Liver (tissue), 9 donors: Measurements from ENCODE around the gene TMEM63A. TPM values are rescaled to one million over a fixed set of nuclear protein-coding genes. Genes with fewer than 3 reads are reported as not detected.

Experiments used
- DNase-seq: peaks from one replicate; pipeline ENCODE4 v3.0.0-alpha.2; 2017; ENCODE audit warnings: low spot score
- H3K27ac ChIP-seq, 2 donors: one replicate each; pipeline ENCODE4 v1.7.0; 2013; ENCODE audit warnings: inconsistent platforms in 2 of 2, low read length in 2 of 2, control low read depth in 1 of 2, low read depth in 1 of 2, mild to moderate bottlenecking in 1 of 2
- H3K27me3 ChIP-seq, 4 donors: one replicate each; pipeline versions ENCODE4 v1.6.1 to v1.7.0; 2013; ENCODE audit warnings: low read length in 3 of 4, inconsistent platforms in 1 of 4, mild to moderate bottlenecking in 1 of 4, moderate library complexity in 1 of 4; ENCODE audit not compliant: control insufficient read depth in 4 of 4, insufficient read depth in 4 of 4
- H3K36me3 ChIP-seq, 4 donors: one replicate each; pipeline versions ENCODE4 v1.6.1 to v1.7.0; 2013; ENCODE audit warnings: low read length in 3 of 4, mild to moderate bottlenecking in 3 of 4, low read depth in 1 of 4, moderate library complexity in 1 of 4; ENCODE audit not compliant: control insufficient read depth in 4 of 4, insufficient read depth in 3 of 4
- H3K4me1 ChIP-seq, 4 donors: one replicate each; pipeline versions ENCODE4 v1.6.1 to v1.7.0; 2013; ENCODE audit warnings: low read length in 3 of 4, mild to moderate bottlenecking in 3 of 4, moderate library complexity in 1 of 4; ENCODE audit not compliant: control insufficient read depth in 4 of 4, insufficient read depth in 4 of 4
- H3K4me3 ChIP-seq, 3 donors: one replicate each; pipeline versions ENCODE4 v1.6.1 to v1.7.0; 2013; ENCODE audit warnings: low read length in 3 of 3, control low read depth in 1 of 3, low read depth in 1 of 3, mild to moderate bottlenecking in 1 of 3
- H3K9ac ChIP-seq, 2 donors: one replicate each; pipeline ENCODE4 v1.7.0; 2013; ENCODE audit warnings: low read length in 2 of 2, mild to moderate bottlenecking in 2 of 2, moderate library complexity in 2 of 2, control low read depth in 1 of 2, low read depth in 1 of 2
- H3K9me3 ChIP-seq, 4 donors: one replicate each; pipeline versions ENCODE4 v1.6.1 to v1.7.0; 2013; ENCODE audit warnings: low read length in 3 of 4; ENCODE audit not compliant: control insufficient read depth in 4 of 4
- EGR1 ChIP-seq, 2 donors: IDR thresholded peaks; 2 replicates each; pipeline ENCODE4 v1.6.1; 2016 to 2018; ENCODE audit warnings: antibody characterized with exemption in 2 of 2, low read depth in 2 of 2
- FOXA1 ChIP-seq: IDR thresholded peaks from 2 replicates; pipeline ENCODE4 v1.6.1; 2016; ENCODE audit warnings: antibody characterized with exemption
- FOXA2 ChIP-seq: IDR thresholded peaks from 2 replicates; pipeline ENCODE4 v1.6.1; 2016; ENCODE audit warnings: antibody characterized with exemption
- GABPA ChIP-seq, 2 donors: IDR thresholded peaks in 1 of 2; conservative IDR thresholded peaks in 1 of 2; 2 replicates each; pipeline ENCODE4 v1.6.1; 2016; ENCODE audit warnings: antibody characterized with exemption in 2 of 2, mild to moderate bottlenecking in 1 of 2, moderate library complexity in 1 of 2
- HNF4A ChIP-seq, 2 donors: conservative IDR thresholded peaks; 2 replicates each; pipeline ENCODE4 v1.6.1; 2016; ENCODE audit warnings: antibody characterized with exemption in 2 of 2, mild to moderate bottlenecking in 2 of 2
- HNF4G ChIP-seq: IDR thresholded peaks from 2 replicates; pipeline ENCODE4 v1.6.1; 2016; ENCODE audit warnings: antibody characterized with exemption
- JUND ChIP-seq, 2 donors: IDR thresholded peaks; 2 replicates each; pipeline ENCODE4 v1.6.1; 2016; ENCODE audit warnings: antibody characterized with exemption in 2 of 2
- NR2F2 ChIP-seq: IDR thresholded peaks from 2 replicates; pipeline ENCODE4 v1.6.1; 2016; ENCODE audit warnings: antibody characterized with exemption
- RAD21 ChIP-seq, 2 donors: IDR thresholded peaks; 2 replicates each; pipeline ENCODE4 v1.6.1; 2016; ENCODE audit warnings: antibody characterized with exemption in 2 of 2, mild to moderate bottlenecking in 2 of 2
- RXRA ChIP-seq, 2 donors: IDR thresholded peaks; 2 replicates each; pipeline ENCODE4 v1.6.1; 2017 to 2018; ENCODE audit warnings: antibody characterized with exemption in 2 of 2, mild to moderate bottlenecking in 1 of 2
- SP1 ChIP-seq: IDR thresholded peaks from 2 replicates; pipeline ENCODE4 v1.6.1; 2018; ENCODE audit warnings: antibody characterized with exemption, mild to moderate bottlenecking
- TAF1 ChIP-seq: conservative IDR thresholded peaks from 2 replicates; pipeline ENCODE4 v1.6.1; 2016; ENCODE audit warnings: antibody characterized with exemption, mild to moderate bottlenecking
- YY1 ChIP-seq: IDR thresholded peaks from 2 replicates; pipeline ENCODE4 v1.6.1; 2016; ENCODE audit warnings: antibody characterized with exemption, mild to moderate bottlenecking
- WGBS: extraction: QIAGEN DNeasy Blood & Tissue Kit; methylation state at CpG from one replicate; pipeline ENCODE4 v1.1.7; 2013; 5-methylcytosine and 5-hydroxymethylcytosine counted together
- polyA plus RNA-seq, 2 donors: library from polyadenylated mRNA; stranded (reverse) in 1 of 2; unstranded in 1 of 2; fragments of 200-250 nt in 1 of 2; fragments of >200 nt in 1 of 2; fragmentation: Nextera tagmentation in 1 of 2; extraction: Ambion mirVana in 1 of 2; gene quantifications; one replicate each; pipeline versions ENCODE4 v1.2.1 to v1.2.3, GENCODE V29; 2013 to 2015
- total RNA-seq, 2 donors: library from RNA; depleted of rRNA; stranded (reverse); fragments of >200 nt; gene quantifications; one replicate each; pipeline ENCODE4 v1.2.3, GENCODE V29; 2014
- TF ChIP-seq, protein P1 (sequence below): IDR thresholded peaks from 2 replicates; pipeline ENCODE4 v1.6.1; 2016; ENCODE audit warnings: antibody characterized with exemption
- TF ChIP-seq, protein P2 (sequence below): IDR thresholded peaks from 2 replicates; pipeline ENCODE4 v1.6.1; 2016; ENCODE audit warnings: antibody characterized with exemption, mild to moderate bottlenecking
- TF ChIP-seq, protein P3 (sequence below): IDR thresholded peaks from 2 replicates; pipeline ENCODE4 v1.6.1; 2016; ENCODE audit warnings: antibody characterized with exemption
- TF ChIP-seq, protein P4 (sequence below): fragments of 150-350 bp; IDR thresholded peaks from 2 replicates; pipeline ENCODE4 v1.5.1; 2017; ENCODE audit warnings: improper control_type of control experiment, low read depth, low read length; ENCODE audit not compliant: missing input control
- TF ChIP-seq, protein P5 (sequence below): IDR thresholded peaks from 2 replicates; pipeline ENCODE4 v1.6.1; 2016; ENCODE audit warnings: antibody characterized with exemption
- donor health status: healthy.
- donor health status: healthy.
- donor health status: healthy.
- donor health status: healthy.
- donor health status: healthy.

The TMEM63A gene
- total and polyA plus RNA-seq, 4 donors, result 9.6 to 54.0 (median 11.6) TPM

DNA sequence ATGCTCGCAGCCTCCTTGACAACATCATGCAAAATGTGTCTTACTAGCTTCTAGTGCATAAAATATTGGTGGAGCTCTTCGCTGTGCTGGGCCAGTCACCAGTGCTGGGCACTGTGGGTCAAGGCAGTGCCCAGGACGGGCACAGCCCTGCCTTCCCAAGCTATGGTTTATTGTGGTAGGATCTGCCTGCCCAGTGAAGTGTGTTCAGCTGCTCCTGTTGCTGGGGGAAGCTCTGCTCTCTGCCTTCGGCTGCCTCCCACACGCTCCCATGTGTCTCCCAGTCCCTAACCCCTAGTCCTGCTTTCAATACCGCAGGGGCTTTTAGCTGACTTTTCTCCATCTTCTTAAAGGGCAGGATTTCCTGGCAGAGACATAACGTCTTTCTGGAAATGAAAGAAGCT, 56.6 kb downstream of the TMEM63A start:
- H3K9me3 ChIP-seq, result no peaks in the 10 kb centered on the region
- peaks cover 21 to 77% (median 63%) of the 10 kb centered on the region in 4 donors for H3K4me1 ChIP-seq
- peak overlapping the region; percentile 85 to 94 for H3K9ac ChIP-seq
- peaks cover 4 to 14% (median 5%) of the 10 kb centered on the region in 4 donors for H3K36me3 ChIP-seq
- no peaks in the 10 kb centered on the region for H3K27me3 ChIP-seq
- no peak for DNase-seq
- 25% methylated on average over 7 of the region's 7 CpGs for WGBS
- no peak for TF ChIP-seq RAD21 (IDR thresholded peaks at IDR 0.05)
- no peak for TF ChIP-seq EGR1 (IDR thresholded peaks at IDR 0.05; ENCODE audit: low read depth in 2 of 2)
- H3K4me3 ChIP-seq, result peak overlapping the region; percentile 76 to 96 (median 86)
- peak overlapping the region; percentile 86 to 88 for H3K27ac ChIP-seq

DNA sequence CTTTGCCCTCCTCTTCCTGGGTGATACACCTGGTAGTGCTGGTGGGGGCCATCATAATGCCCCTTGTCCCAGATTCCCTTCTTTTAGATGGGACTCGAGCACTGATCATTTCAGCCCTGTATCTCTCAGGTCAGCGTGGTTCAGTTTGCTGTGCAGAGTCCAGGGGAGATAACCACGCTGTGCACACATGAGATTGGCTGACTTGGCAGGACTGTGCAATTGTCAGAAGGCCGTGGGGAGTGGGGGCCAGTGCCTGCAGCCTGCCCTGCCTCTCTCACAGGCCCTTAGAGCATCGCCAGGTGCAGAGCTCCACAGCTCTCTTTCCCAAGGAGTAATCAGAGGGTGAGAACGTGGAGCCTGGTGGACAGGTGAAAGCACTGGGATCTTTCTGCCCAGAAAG, 57.1 kb downstream of the TMEM63A start:
- 23% methylated on average over 6 of the region's 6 CpGs for WGBS
- H3K4me3 ChIP-seq, result peak overlapping the region; percentile 76 to 96 (median 86)
- H3K9ac ChIP-seq, result peak overlapping the region; percentile 85 to 94
- no peaks in the 10 kb centered on the region for H3K27me3 ChIP-seq
- peak overlapping the region; percentile 86 to 88 for H3K27ac ChIP-seq
- H3K4me1 ChIP-seq, result peaks cover 23 to 77% (median 65%) of the 10 kb centered on the region in 4 donors
- peak; percentile 70 for DNase-seq
- H3K36me3 ChIP-seq, result peaks cover 2 to 10% (median 3%) of the 10 kb centered on the region in 4 donors
- TF ChIP-seq, protein P1, sequence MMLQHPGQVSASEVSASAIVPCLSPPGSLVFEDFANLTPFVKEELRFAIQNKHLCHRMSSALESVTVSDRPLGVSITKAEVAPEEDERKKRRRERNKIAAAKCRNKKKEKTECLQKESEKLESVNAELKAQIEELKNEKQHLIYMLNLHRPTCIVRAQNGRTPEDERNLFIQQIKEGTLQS, result no peak
- TF ChIP-seq, protein P2, sequence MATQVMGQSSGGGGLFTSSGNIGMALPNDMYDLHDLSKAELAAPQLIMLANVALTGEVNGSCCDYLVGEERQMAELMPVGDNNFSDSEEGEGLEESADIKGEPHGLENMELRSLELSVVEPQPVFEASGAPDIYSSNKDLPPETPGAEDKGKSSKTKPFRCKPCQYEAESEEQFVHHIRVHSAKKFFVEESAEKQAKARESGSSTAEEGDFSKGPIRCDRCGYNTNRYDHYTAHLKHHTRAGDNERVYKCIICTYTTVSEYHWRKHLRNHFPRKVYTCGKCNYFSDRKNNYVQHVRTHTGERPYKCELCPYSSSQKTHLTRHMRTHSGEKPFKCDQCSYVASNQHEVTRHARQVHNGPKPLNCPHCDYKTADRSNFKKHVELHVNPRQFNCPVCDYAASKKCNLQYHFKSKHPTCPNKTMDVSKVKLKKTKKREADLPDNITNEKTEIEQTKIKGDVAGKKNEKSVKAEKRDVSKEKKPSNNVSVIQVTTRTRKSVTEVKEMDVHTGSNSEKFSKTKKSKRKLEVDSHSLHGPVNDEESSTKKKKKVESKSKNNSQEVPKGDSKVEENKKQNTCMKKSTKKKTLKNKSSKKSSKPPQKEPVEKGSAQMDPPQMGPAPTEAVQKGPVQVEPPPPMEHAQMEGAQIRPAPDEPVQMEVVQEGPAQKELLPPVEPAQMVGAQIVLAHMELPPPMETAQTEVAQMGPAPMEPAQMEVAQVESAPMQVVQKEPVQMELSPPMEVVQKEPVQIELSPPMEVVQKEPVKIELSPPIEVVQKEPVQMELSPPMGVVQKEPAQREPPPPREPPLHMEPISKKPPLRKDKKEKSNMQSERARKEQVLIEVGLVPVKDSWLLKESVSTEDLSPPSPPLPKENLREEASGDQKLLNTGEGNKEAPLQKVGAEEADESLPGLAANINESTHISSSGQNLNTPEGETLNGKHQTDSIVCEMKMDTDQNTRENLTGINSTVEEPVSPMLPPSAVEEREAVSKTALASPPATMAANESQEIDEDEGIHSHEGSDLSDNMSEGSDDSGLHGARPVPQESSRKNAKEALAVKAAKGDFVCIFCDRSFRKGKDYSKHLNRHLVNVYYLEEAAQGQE, result peak; percentile 77
- TF ChIP-seq EGR1 (IDR thresholded peaks at IDR 0.05; ENCODE audit: low read depth in 2 of 2), result no peak
- TF ChIP-seq YY1, result peak; percentile 77
- TF ChIP-seq, protein P3, sequence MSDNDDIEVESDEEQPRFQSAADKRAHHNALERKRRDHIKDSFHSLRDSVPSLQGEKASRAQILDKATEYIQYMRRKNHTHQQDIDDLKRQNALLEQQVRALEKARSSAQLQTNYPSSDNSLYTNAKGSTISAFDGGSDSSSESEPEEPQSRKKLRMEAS, result peak; percentile 85
- peak in 1 of 2 donors; percentile 78 for TF ChIP-seq JUND (IDR thresholded peaks at IDR 0.05)
- peak; percentile 91 to 93 for TF ChIP-seq HNF4A (conservative IDR thresholded peaks at IDR 0.05)
- peak; percentile 32 for TF ChIP-seq RAD21 (IDR thresholded peaks at IDR 0.05)
- no peak for TF ChIP-seq GABPA (IDR thresholded peaks at IDR 0.05 in 1 of 2, conservative IDR thresholded peaks at IDR 0.05 in 1 of 2)
- TF ChIP-seq, protein P4, sequence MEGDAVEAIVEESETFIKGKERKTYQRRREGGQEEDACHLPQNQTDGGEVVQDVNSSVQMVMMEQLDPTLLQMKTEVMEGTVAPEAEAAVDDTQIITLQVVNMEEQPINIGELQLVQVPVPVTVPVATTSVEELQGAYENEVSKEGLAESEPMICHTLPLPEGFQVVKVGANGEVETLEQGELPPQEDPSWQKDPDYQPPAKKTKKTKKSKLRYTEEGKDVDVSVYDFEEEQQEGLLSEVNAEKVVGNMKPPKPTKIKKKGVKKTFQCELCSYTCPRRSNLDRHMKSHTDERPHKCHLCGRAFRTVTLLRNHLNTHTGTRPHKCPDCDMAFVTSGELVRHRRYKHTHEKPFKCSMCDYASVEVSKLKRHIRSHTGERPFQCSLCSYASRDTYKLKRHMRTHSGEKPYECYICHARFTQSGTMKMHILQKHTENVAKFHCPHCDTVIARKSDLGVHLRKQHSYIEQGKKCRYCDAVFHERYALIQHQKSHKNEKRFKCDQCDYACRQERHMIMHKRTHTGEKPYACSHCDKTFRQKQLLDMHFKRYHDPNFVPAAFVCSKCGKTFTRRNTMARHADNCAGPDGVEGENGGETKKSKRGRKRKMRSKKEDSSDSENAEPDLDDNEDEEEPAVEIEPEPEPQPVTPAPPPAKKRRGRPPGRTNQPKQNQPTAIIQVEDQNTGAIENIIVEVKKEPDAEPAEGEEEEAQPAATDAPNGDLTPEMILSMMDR, result no peak
- TF ChIP-seq HNF4G, result peak; percentile 61
- peak; percentile 94 for TF ChIP-seq TAF1
- no peak for TF ChIP-seq NR2F2
- peak; percentile 86 for TF ChIP-seq SP1
- TF ChIP-seq FOXA1, result peak; percentile 87
- peak; percentile 94 to 98 for TF ChIP-seq RXRA (IDR thresholded peaks at IDR 0.05)
- TF ChIP-seq, protein P5, sequence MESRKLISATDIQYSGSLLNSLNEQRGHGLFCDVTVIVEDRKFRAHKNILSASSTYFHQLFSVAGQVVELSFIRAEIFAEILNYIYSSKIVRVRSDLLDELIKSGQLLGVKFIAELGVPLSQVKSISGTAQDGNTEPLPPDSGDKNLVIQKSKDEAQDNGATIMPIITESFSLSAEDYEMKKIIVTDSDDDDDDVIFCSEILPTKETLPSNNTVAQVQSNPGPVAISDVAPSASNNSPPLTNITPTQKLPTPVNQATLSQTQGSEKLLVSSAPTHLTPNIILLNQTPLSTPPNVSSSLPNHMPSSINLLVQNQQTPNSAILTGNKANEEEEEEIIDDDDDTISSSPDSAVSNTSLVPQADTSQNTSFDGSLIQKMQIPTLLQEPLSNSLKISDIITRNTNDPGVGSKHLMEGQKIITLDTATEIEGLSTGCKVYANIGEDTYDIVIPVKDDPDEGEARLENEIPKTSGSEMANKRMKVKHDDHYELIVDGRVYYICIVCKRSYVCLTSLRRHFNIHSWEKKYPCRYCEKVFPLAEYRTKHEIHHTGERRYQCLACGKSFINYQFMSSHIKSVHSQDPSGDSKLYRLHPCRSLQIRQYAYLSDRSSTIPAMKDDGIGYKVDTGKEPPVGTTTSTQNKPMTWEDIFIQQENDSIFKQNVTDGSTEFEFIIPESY, result peak; percentile 66
- TF ChIP-seq FOXA2, result peak; percentile 83
- H3K9me3 ChIP-seq, result no peaks in the 10 kb centered on the region
